NCI-H1694 (cell line): Measurements from ENCODE around the gene INKA1.
"Not testable (repeated sequence)": the region's sequence is repeated elsewhere in the genome, so short reads cannot be mapped to it uniquely, and the experiment has no call there.

ENCODE experiments used
- DNase-seq: peaks from one replicate; lab custom pipeline; 2025; lab: John Stamatoyannopoulos, UW

Gene INKA1

DNA sequence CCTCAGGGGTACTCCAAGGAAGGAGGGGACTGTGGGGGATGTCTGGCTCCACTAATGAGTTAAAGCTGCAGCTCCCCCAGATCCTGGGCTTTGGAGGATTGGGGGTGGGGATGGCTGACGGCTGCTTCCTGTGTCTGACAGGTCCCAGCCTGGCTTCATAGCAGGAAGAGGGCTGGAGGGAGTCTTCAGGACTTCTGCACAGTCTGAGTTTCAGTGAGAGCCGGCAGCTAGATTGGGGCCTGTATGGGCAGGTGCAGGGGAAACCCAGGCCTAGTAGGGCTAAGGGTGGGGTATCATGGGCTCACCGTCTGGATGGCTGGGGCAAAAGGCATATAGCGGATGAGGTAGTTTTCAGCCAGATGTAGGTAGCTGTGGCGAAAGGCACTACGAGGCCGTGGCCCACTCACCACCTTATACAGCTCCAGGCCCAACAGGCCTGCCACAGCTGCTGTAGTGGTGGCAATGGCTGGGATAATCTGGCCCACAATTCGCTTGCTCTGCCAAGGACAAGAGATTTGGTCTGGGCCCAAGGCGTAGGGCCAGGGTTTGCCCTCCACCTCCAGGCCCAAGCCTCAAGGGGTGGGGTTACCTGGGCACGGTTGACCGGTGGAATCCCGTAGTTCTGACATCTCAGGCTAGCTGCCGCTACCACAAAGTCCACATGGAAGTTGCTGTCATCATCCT, 4.5 kb downstream of the INKA1 start:
- DNase-seq, result no peak

DNA sequence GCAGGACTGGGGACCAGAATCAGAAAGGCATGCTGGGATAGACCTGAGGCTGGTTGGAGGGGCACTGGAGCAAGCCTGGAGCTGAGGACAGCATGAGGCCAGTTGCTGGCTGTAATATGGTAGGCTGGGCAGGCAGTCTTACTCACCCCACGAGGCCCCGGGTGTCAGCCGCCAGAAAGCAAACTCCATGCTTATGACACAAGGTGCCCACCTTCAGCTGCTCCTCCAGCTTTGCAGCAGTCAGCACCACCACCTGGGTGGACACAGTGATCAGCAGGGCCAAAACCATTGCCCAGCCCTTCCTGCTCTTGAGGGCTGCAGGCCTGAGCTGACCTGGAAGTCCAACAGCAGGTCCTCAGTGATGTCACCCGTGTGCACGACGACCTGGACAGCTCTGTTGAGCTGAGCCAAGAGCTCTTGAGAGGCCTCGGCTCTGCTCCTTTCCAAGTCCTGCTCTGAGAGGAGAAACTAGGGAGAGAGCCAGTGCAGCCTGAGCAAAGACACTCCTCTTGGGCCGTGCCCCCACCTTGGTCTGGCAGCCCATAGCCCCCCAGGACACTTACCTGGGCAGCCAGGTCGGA, 9.9 kb downstream of the INKA1 start:
- no peak for DNase-seq

DNA sequence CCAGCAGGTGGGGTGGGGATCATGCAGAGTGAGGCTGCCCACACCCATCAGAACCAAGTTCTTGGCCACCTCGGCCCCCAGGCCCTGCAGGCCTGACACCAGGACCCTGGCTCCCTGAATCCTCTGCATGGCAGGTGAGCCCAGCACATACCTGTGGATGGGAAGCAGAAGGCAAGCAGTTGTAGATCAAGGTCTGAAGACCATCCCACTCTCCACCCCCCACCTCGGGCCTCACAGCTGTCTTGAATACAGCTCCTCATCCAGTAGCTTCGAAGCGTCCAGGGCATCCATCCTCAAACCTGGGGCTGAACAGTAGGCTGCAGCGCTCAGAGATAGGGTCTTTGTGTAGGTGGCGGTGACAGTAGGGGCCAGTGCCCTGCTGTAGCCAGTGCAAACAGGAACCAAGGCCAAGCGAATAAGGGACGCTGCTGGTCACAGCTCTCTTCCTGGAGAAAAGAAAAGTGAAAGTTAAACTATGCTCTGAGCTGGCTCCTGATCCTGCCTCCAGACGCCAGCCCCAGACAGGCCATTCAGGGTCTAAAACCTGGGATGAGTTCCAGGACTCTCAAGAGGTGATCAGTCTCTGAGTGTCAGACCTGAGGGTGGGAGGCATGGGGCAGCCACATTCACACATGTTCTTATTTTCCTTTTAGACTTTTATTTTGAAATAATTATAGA, 10.6 kb downstream of the INKA1 start, which contains the start of gene UBA7:
Gene UBA7, minus strand, starts transcription at position 457 of the 678 bp plus-strand sequence. Its CDS starts 166 bp downstream, at position 291.
- no peak for DNase-seq

DNA sequence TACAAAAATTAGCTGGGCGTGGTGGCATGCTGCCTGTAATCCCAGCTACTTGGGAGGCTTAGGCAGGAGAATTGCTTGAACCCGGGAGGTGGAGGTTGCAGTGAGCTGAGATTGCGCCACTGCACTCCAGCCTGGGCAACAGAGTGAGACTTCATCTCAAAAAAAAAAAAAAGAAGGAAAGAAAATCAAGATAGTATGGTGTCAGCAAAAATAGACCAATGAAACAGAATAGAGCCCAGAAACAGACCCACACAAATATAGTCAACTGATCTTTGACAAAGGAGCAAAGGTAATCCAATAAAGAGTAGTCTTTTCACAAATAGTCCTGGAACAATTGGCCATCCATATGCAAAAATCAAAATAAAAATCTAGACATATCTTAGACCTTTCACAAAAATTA, 20.1 kb downstream of the INKA1 start:
- DNase-seq, result not testable (repeated sequence)

DNA sequence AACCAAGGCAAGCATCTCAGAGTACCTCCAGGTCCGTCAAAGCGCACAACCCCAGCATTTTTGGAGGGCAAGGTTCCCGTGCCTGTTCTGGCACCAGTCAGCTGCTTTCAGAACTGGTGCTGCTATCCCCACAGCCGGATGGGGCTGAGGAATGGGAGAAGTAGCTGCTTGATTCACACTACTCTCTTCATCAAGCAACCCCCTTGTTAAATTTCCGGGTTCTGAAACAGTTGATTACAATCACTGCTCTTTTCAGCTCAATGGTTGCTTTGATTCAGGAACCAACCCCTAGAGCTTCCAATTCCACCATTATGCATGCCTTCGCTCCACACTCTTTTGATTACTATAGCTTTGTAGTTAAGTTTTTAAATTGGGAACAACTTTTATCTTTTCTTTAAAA, 23.0 kb downstream of the INKA1 start:
- no peak for DNase-seq

DNA sequence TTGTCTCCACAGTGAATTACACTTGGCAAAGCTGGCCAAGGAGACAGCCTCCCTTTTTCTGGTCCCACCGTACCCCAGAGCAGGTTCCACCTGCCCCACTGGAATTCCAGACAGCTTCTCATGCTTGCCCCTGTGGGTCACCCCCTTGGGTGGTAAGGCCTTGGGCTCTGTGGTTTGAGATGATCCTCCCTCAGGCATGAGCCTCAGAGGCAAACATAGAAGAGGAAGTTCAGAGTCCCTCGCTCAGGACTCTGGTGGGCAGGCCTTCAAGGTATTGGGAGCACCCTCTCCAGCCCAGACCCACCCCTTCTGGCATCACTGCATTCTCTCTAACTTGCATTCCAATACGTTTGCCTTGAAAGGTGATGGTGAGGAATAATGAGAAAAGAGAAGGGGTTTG, 28.3 kb downstream of the INKA1 start:
- no peak for DNase-seq

DNA sequence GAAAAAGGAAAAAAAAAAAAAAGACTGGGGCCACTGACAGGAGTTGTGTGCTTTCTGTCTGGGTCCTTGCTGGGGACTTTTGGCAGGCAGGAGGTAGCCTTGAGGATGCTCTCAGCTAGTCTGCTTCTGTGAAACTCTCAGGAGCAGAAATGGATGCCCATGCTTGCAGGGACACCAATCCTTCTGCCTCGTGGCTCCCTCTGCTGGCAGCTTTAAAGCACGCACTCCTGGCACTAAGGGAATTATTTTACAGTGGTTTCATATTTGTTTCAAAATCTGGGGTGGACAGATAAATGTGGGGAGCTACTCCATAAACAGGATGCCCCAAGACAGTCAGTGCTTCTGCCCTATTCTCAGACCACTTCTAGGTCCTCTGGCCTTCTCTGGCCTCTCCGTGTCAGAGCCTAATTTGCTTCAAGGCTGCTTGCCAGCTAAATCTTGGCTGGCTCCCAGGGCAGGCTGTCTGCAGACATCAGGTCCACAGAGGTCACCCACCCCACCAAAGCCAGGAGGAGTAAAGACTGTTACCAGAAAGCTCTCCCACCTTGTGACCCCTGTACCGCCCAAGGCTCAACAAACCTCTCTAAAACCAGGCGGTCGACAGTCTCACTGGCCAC, 36.2 kb downstream of the INKA1 start:
- peak; percentile 6 for DNase-seq

DNA sequence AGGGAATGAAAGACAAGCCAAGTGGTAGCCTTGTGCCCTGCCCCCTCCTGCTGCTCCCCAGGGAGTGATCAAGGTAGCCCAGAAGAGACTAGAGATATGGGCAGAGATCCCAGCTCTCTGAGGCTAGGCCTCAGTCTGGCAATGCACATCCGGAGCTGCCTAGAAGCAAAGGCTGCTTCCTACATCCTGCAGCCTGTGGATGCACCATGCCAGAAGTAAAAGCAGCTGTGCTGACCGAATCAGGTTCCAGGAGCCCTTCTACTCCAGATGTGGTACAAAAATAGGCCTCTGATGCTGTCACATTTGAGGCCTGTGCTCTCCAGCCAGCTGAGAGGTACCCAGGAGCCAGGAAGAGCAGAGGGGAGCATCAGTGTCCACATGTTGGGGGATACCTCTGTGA, 37.3 kb downstream of the INKA1 start:
- no peak for DNase-seq

DNA sequence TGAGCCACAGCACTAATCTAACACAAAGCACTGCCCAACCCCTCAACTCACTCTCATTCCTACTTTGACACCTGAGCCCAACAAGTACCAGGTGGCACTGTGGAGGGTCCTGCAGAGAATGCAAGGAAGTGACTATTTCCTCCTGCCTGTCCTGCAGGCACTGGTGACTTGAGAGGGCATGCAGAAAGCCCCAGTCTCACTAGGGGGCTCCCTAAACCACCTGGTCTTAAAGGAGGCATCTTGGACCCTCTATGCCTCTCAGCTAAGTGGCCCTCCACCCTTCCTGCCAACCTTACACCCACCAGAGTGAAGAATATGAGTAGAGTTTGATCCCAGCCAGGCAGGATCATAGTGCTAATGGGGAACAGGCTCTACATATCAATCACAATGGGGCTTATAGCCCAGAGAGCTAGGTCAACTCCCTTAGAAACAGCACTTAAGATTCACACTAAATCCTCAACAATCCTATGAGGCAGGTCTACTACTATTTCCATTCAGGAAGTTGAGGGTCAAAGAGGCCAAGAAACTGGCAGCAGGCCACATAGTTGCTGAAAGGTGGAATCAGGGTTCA, 38.1 kb downstream of the INKA1 start:
- DNase-seq, result peak; percentile 3

DNA sequence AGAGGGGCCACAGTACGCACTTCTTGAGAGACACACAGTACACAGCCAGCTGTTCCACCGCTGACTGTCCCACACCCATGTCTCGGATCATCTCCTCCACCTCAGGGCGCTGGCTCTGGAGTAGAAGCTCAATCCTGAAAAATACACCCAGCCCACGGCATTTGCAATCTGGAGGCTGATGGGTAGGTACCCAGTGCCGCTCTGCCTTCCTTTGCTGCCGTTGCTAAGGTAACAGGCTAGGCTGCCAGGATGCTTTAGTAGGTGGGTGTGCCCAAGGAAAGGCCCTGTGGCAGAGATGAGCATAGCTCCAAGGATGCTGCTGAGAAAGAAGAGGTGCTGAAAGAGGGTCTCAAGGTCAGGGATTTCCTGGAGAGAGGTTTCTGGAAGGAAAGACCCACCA, 38.7 kb downstream of the INKA1 start:
- no peak for DNase-seq

DNA sequence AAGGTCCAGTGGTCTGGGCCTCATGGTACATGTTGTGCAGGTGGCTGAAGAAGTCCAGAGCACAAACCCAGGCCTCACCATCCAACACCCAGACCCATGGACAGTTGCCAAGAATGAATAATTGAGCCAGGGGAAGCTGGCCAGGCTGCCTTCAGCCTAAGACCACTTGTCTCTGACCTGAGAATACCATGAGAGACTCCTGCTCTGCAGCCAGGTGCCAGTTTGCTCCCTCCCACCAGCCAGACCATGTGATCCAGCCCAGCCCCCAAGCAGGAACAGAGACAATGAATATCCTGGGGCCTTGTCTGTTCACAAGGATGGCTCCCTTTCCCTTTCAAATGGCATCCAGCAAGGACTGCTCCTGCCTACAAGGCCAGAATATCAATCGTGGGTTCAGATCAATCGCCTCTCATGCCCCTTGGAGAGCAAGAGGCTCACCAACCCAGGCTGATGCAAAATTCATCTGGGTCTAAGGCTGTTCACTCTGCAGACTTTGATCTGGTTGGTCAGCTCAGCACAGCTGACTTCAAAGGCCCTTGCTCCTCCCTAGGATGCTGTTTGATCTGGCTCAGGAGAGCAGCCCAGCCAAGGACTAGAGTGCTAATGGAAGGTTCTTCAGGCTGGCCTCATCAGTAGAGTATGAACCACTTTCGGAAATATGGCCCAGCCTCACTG, 39.9 kb downstream of the INKA1 start:
- no peak for DNase-seq

DNA sequence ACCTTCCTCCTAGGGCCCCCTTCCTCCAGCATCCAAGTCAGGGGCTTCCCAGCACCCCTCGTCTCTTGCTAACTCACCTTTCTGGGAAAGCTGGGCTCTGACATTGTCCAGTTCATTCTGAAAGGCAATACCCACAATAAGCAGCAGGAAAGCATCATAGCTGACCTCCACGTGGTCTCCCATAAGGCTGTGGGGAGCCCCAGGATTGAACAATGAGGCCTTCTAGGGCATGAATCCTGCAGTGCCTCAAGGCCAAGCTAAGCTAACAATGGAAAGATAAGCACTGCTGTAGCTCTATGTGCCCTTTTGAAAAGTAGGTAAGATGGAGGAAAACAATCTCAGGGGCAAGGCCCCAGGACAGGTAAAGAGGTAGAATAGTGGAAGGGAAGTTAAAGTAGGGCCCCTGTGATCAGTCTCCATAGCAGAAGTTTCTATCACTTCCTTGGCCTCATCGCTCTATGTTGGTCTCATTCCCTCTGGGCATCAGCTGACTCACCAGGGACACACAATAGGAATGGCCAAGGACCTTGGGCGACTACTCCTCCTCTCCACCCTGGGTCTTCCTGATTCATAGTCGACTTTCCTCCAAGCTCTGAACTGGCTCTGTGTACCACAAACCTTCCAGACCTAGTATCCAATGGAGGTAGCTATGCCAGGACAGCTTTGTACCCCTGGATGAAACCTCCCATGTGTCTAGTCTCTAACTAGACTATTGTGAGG, 41.6 kb downstream of the INKA1 start:
- DNase-seq, result no peak

DNA sequence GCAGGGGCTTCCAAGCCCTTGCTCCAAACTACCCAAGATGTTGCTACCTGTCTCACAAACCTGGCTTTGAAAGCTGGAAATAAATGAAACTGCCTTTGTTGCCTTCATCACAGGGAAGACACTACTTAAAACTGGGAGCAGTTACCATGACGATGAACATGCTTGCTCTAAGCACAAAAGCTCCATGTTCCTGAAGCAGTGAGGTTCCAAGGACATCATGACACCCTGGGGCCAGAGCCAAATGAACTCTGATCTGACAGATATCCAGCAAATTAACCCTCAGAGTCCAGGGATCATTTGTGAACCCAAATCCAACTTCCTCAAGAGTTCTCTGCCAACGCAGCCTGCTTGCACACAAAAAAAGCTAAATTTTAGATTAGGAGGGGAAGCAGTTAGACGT, 42.6 kb downstream of the INKA1 start:
- DNase-seq, result no peak
